Mesenchymal stem cell (in vitro differentiated cells and primary cell): ENCODE data around the gene FBXO3.
A peak's percentile ranks its signal among the peaks of the same experiment; 100 is the strongest.

Source experiments
- DNase-seq: peaks from one replicate; pipeline ENCODE4 v3.0.0-alpha.2; 2013
- H2AFZ ChIP-seq: one replicate; pipeline ENCODE4 v1.6.1; 2013; ENCODE audit warnings: low read depth, mild to moderate bottlenecking, control low read depth, inconsistent platforms, low read length, moderate library complexity
- H2AK5ac ChIP-seq: 2 replicates; pipeline ENCODE4 v1.6.1; 2013; ENCODE audit warnings: low read length, moderate library complexity, mild to moderate bottlenecking, inconsistent platforms; ENCODE audit not compliant: severe bottlenecking
- H2BK120ac ChIP-seq: one replicate; pipeline ENCODE4 v1.6.1; 2013; ENCODE audit warnings: low read depth, mild to moderate bottlenecking, inconsistent platforms, low read length, moderate library complexity
- H2BK12ac ChIP-seq, 2 experiments: one replicate each; pipeline ENCODE4 v1.6.1; 2013; ENCODE audit warnings: inconsistent platforms in 2 of 2, low read length in 2 of 2, mild to moderate bottlenecking in 2 of 2, moderate library complexity in 2 of 2, control low read depth in 1 of 2
- H2BK15ac ChIP-seq: one replicate; pipeline ENCODE4 v1.6.1; 2013; ENCODE audit warnings: mild to moderate bottlenecking, low read depth, inconsistent platforms; ENCODE audit not compliant: poor library complexity, severe bottlenecking
- H2BK5ac ChIP-seq: 2 replicates; pipeline ENCODE4 v1.6.1; 2013; ENCODE audit warnings: low read depth, mild to moderate bottlenecking, low read length, control low read depth, inconsistent platforms; ENCODE audit not compliant: poor library complexity, severe bottlenecking
- H3K14ac ChIP-seq, 2 experiments: one replicate each; pipeline ENCODE4 v1.6.1; 2013; ENCODE audit warnings: inconsistent platforms in 2 of 2, low read length in 2 of 2, control low read depth in 1 of 2, mild to moderate bottlenecking in 1 of 2, moderate library complexity in 1 of 2
- H3K18ac ChIP-seq, 2 experiments: one replicate each; pipeline ENCODE4 v1.6.1; 2013; ENCODE audit warnings: inconsistent platforms in 2 of 2, low read length in 2 of 2, control low read depth in 1 of 2, low read depth in 1 of 2, mild to moderate bottlenecking in 1 of 2
- H3K23ac ChIP-seq, 2 experiments: one replicate each; pipeline ENCODE4 v1.6.1; 2013; ENCODE audit warnings: inconsistent platforms in 2 of 2, low read length in 2 of 2, mild to moderate bottlenecking in 2 of 2, moderate library complexity in 2 of 2, control low read depth in 1 of 2
- H3K27ac ChIP-seq: 2 replicates; pipeline ENCODE4 v1.5.1; 2013; ENCODE audit warnings: mild to moderate bottlenecking, moderate library complexity, low read length, control low read depth, inconsistent platforms; ENCODE audit not compliant: poor library complexity, severe bottlenecking
- H3K27me3 ChIP-seq, 2 experiments: 2 replicates each; pipeline versions ENCODE4 v1.6.1 to v1.7.0; 2013; ENCODE audit warnings: low read length in 2 of 2, mild to moderate bottlenecking in 2 of 2, moderate library complexity in 2 of 2, control low read depth in 1 of 2, inconsistent platforms in 1 of 2; ENCODE audit not compliant: control insufficient read depth in 1 of 2, insufficient read depth in 1 of 2
- H3K36me3 ChIP-seq, 2 experiments: 2 replicates each; pipeline versions ENCODE4 v1.6.1 to v1.7.0; 2013; ENCODE audit warnings: low read length in 2 of 2, control low read depth in 1 of 2, inconsistent platforms in 1 of 2, low read depth in 1 of 2, mild to moderate bottlenecking in 1 of 2; ENCODE audit not compliant: insufficient read depth in 2 of 2, control insufficient read depth in 1 of 2
- H3K4ac ChIP-seq, 2 experiments: one replicate each; pipeline ENCODE4 v1.6.1; 2013; ENCODE audit warnings: inconsistent platforms in 2 of 2, low read length in 2 of 2, mild to moderate bottlenecking in 2 of 2, moderate library complexity in 2 of 2, control low read depth in 1 of 2, low read depth in 1 of 2
- H3K4me1 ChIP-seq: 2 replicates; pipeline ENCODE4 v1.6.1; 2013; ENCODE audit warnings: low read depth, low read length, control low read depth; ENCODE audit not compliant: control insufficient read depth, insufficient read depth
- H3K4me2 ChIP-seq: 2 replicates; pipeline ENCODE4 v1.6.1; 2013; ENCODE audit warnings: low read length, mild to moderate bottlenecking, inconsistent platforms; ENCODE audit not compliant: poor library complexity, severe bottlenecking
- H3K4me3 ChIP-seq, 2 experiments: 2 replicates each; pipeline versions ENCODE4 v1.5.1 to v1.7.0; 2013; ENCODE audit warnings: low read length in 2 of 2, mild to moderate bottlenecking in 2 of 2, control low read depth in 1 of 2, low read depth in 1 of 2; ENCODE audit not compliant: insufficient read depth in 1 of 2
- H3K79me1 ChIP-seq: replicated peaks from 2 replicates; pipeline ENCODE4 v1.6.1; 2013; ENCODE audit warnings: mild to moderate bottlenecking, control low read depth, low read length, inconsistent platforms; ENCODE audit not compliant: poor library complexity, severe bottlenecking
- H3K9ac ChIP-seq: 2 replicates; pipeline ENCODE4 v1.7.0; 2013; ENCODE audit warnings: mild to moderate bottlenecking, low read length, moderate library complexity
- H3K9me3 ChIP-seq: 2 replicates; pipeline ENCODE4 v1.7.0; 2013; ENCODE audit warnings: mild to moderate bottlenecking, low read length; ENCODE audit not compliant: control insufficient read depth
- H4K8ac ChIP-seq: one replicate; pipeline ENCODE4 v1.6.1; 2013; ENCODE audit warnings: inconsistent platforms, mild to moderate bottlenecking, low read length, moderate library complexity
- H4K91ac ChIP-seq: one replicate; pipeline ENCODE4 v1.6.1; 2013; ENCODE audit warnings: mild to moderate bottlenecking, low read length, inconsistent platforms
- WGBS: methylation state at CpG from one replicate; pipeline ENCODE4 v1.1.7; 2013; ENCODE audit warnings: mixed read lengths; 5-methylcytosine and 5-hydroxymethylcytosine counted together

Gene FBXO3

GRCh38 chr11:33719587-33719986 lies 54.7 kb downstream of the FBXO3 start:
- peaks cover 26 to 82% of the 10 kb centered on the region in 2 experiments for H3K36me3 ChIP-seq
- H2BK15ac ChIP-seq, result no peak overlapping the region
- H3K14ac ChIP-seq, result no peak overlapping the region
- DNase-seq, result no peak
- no peak overlapping the region for H3K9ac ChIP-seq
- no peak overlapping the region for H3K18ac ChIP-seq
- H2BK5ac ChIP-seq, result no peak overlapping the region
- H2BK120ac ChIP-seq, result no peak overlapping the region
- no peak overlapping the region for H4K91ac ChIP-seq
- H3K27ac ChIP-seq, result no peak overlapping the region
- no peak overlapping the region for H2AFZ ChIP-seq
- H3K27me3 ChIP-seq, result no peaks in the 10 kb centered on the region
- no peak overlapping the region for H2AK5ac ChIP-seq
- H3K4me1 ChIP-seq, result peaks cover 25% of the 10 kb centered on the region
- H4K8ac ChIP-seq, result no peak overlapping the region
- H2BK12ac ChIP-seq, result no peak overlapping the region
- no peak overlapping the region for H3K4ac ChIP-seq
- peaks cover 12% of the 10 kb centered on the region for H3K79me1 ChIP-seq
- no peaks in the 10 kb centered on the region for H3K9me3 ChIP-seq
- no peak overlapping the region for H3K23ac ChIP-seq
- no peak overlapping the region for H3K4me2 ChIP-seq
- 90% methylated on average over 4 of the region's 5 CpGs for WGBS
- no peak overlapping the region for H3K4me3 ChIP-seq

- peaks cover 12% of the 10 kb centered on the region for H3K79me1 ChIP-seq
- 86% methylated on average over 2 of the region's 2 CpGs for WGBS
- H3K23ac ChIP-seq, result no peak overlapping the region
- H2BK15ac ChIP-seq, result no peak overlapping the region
- H4K91ac ChIP-seq, result no peak overlapping the region
- no peak overlapping the region for H3K4me2 ChIP-seq
- H3K4me3 ChIP-seq, result no peak overlapping the region
- no peak overlapping the region for H4K8ac ChIP-seq
- H3K4ac ChIP-seq, result no peak overlapping the region
- peak overlapping the region; percentile 33 for H3K9ac ChIP-seq
- H3K18ac ChIP-seq, result no peak overlapping the region
- no peaks in the 10 kb centered on the region for H3K27me3 ChIP-seq
- no peak overlapping the region for H2BK12ac ChIP-seq
- no peak overlapping the region for H2BK5ac ChIP-seq
- H3K36me3 ChIP-seq, result peaks cover 26 to 90% of the 10 kb centered on the region in 2 experiments
- no peaks in the 10 kb centered on the region for H3K9me3 ChIP-seq
- peaks cover 16% of the 10 kb centered on the region for H3K4me1 ChIP-seq
- DNase-seq, result no peak
- H2AK5ac ChIP-seq, result no peak overlapping the region
- no peak overlapping the region for H3K14ac ChIP-seq
- H2BK120ac ChIP-seq, result no peak overlapping the region
- H3K27ac ChIP-seq, result no peak overlapping the region
- no peak overlapping the region for H2AFZ ChIP-seq
Measured at GRCh38 chr11:33718440-33718839, 55.9 kb downstream of the FBXO3 start.

GRCh38 chr11:33716243-33716642 lies 58.1 kb downstream of the FBXO3 start:
- H3K4me2 ChIP-seq, result no peak overlapping the region
- no peaks in the 10 kb centered on the region for H3K9me3 ChIP-seq
- H2BK120ac ChIP-seq, result no peak overlapping the region
- no peak overlapping the region for H3K23ac ChIP-seq
- WGBS, result 86% methylated on average over 1 of the region's 2 CpGs
- peaks cover 4% of the 10 kb centered on the region for H3K4me1 ChIP-seq
- H2AK5ac ChIP-seq, result no peak overlapping the region
- no peaks in the 10 kb centered on the region for H3K27me3 ChIP-seq
- no peak overlapping the region for H2AFZ ChIP-seq
- H3K4me3 ChIP-seq, result no peak overlapping the region
- peaks cover 17 to 98% of the 10 kb centered on the region in 2 experiments for H3K36me3 ChIP-seq
- no peak overlapping the region for H4K8ac ChIP-seq
- no peak overlapping the region for H3K18ac ChIP-seq
- no peak overlapping the region for H3K4ac ChIP-seq
- H3K9ac ChIP-seq, result peak overlapping the region; percentile 11
- no peak overlapping the region for H2BK15ac ChIP-seq
- H4K91ac ChIP-seq, result no peak overlapping the region
- H3K14ac ChIP-seq, result no peak overlapping the region
- no peak overlapping the region for H2BK5ac ChIP-seq
- H3K79me1 ChIP-seq, result peaks cover 14% of the 10 kb centered on the region
- no peak for DNase-seq
- no peak overlapping the region for H3K27ac ChIP-seq
- H2BK12ac ChIP-seq, result no peak overlapping the region

- Histone ChIP-seq H3K4me2 (no peak overlapping the region), H3K4me1 (no peaks in the 10 kb centered on the region), H3K9me3 (no peaks in the 10 kb centered on the region), H4K8ac (no peak overlapping the region), H3K23ac (no peak overlapping the region), H3K9ac (no peak overlapping the region), H3K27me3 (no peaks in the 10 kb centered on the region), H3K27ac (no peak overlapping the region), H2BK5ac (no peak overlapping the region), H2BK15ac (no peak overlapping the region), H2BK120ac (no peak overlapping the region), H3K4me3 (no peak overlapping the region), H4K91ac (no peak overlapping the region), H2BK12ac (no peak overlapping the region), H2AK5ac (no peak overlapping the region), H3K18ac (no peak overlapping the region), H3K4ac (no peak overlapping the region), H2AFZ (no peak overlapping the region), H3K14ac (no peak overlapping the region), H3K79me1 (peaks cover 16% of the 10 kb centered on the region), H3K36me3 (peaks cover 14 to 98% of the 10 kb centered on the region in 2 experiments)
- 90% methylated on average over 4 of the region's 4 CpGs for WGBS
- DNase-seq, result no peak
Measured at GRCh38 chr11:33713856-33714398, 60.4 kb downstream of the FBXO3 start.
